Activated naive CD4-positive, alpha-beta T cell treated with Interleukin-2 at 50 U/mL for 16 hours (primary cell): ENCODE measurements around the gene ZFAND6.
A peak's percentile ranks its signal among the peaks of the same experiment; 100 is the strongest.
"Not testable (repeated sequence)": the region's sequence is repeated elsewhere in the genome, so short reads cannot be mapped to it uniquely, and the experiment has no call there.

Experiments used
- DNase-seq: peaks from one replicate; pipeline ENCODE4 v3.0.0-alpha.2; 2020

The ZFAND6 gene

GRCh38 chr15:80152180-80152895, 92.9 kb downstream of the ZFAND6 start:
- peak; percentile 94 for DNase-seq

GRCh38 chr15:80152896-80153876, 93.7 kb downstream of the ZFAND6 start, which contains the start of gene FAH:
TSS of gene FAH (plus strand) at chr15:80152999. CDS start at chr15:80153055, 56 bp downstream.
- DNase-seq, result peak; percentile 49

- no peak for DNase-seq
Measured at GRCh38 chr15:80153900-80154299, 94.4 kb downstream of the ZFAND6 start.

GRCh38 chr15:80154336-80154735, 94.9 kb downstream of the ZFAND6 start:
- DNase-seq, result no peak

- DNase-seq, result no peak
Measured at GRCh38 chr15:80155001-80155377, 95.5 kb downstream of the ZFAND6 start.

- not testable (repeated sequence) for DNase-seq
Measured at GRCh38 chr15:80155378-80156175, 96.1 kb downstream of the ZFAND6 start.

GRCh38 chr15:80156176-80156720, 96.8 kb downstream of the ZFAND6 start:
- no peak for DNase-seq

GRCh38 chr15:80157215-80157614, 97.7 kb downstream of the ZFAND6 start:
- DNase-seq, result no peak

- no peak for DNase-seq
Measured at GRCh38 chr15:80159301-80159700, 99.8 kb downstream of the ZFAND6 start.

GRCh38 chr15:80159811-80160569, 100.5 kb downstream of the ZFAND6 start:
- no peak for DNase-seq

- peak; percentile 14 for DNase-seq
Measured at GRCh38 chr15:80160570-80161156, 101.2 kb downstream of the ZFAND6 start.

- DNase-seq, result no peak
Measured at GRCh38 chr15:80161468-80162016, 102.1 kb downstream of the ZFAND6 start.

- no peak for DNase-seq
Measured at GRCh38 chr15:80162059-80162554, 102.6 kb downstream of the ZFAND6 start.

GRCh38 chr15:80163217-80163616, 103.7 kb downstream of the ZFAND6 start:
- no peak for DNase-seq

GRCh38 chr15:80163897-80164296, 104.4 kb downstream of the ZFAND6 start:
- no peak for DNase-seq

GRCh38 chr15:80167936-80168335, 108.5 kb downstream of the ZFAND6 start:
- no peak for DNase-seq

- no peak for DNase-seq
Measured at GRCh38 chr15:80168421-80168820, 108.9 kb downstream of the ZFAND6 start.

- no peak for DNase-seq
Measured at GRCh38 chr15:80169768-80170357, 110.4 kb downstream of the ZFAND6 start.

GRCh38 chr15:80170596-80170995, 111.1 kb downstream of the ZFAND6 start:
- DNase-seq, result no peak

- no peak for DNase-seq
Measured at GRCh38 chr15:80171787-80172186, 112.3 kb downstream of the ZFAND6 start.

GRCh38 chr15:80172401-80172800, 112.9 kb downstream of the ZFAND6 start:
- no peak for DNase-seq
